ENCODE results near the gene CCZ1.
"Not testable (repeated sequence)": the region's sequence is repeated elsewhere in the genome, so short reads cannot be mapped to it uniquely, and the experiment has no call there.

DNA sequence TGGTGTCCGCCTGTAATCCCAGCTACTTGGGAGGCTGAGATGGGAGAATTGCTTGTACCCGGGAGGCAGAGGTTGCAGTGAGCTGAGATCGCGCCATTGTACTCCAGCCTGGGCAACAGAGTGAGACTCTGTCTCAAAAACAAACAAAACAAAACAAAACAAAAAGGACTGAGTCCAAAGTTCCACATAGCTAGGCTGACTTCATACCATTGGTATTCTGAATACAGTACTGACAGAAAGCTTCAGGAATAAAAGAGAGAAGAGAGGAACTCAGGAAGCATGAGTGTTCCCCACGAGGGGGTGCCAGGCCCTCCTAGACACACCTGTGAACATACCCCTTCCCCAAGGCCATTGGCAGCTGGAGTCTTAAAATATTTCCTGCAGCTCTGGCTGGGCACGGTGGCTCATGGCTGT, 29.6 kb upstream of the CCZ1 start:
- TF ChIP-seq, protein P1, sequence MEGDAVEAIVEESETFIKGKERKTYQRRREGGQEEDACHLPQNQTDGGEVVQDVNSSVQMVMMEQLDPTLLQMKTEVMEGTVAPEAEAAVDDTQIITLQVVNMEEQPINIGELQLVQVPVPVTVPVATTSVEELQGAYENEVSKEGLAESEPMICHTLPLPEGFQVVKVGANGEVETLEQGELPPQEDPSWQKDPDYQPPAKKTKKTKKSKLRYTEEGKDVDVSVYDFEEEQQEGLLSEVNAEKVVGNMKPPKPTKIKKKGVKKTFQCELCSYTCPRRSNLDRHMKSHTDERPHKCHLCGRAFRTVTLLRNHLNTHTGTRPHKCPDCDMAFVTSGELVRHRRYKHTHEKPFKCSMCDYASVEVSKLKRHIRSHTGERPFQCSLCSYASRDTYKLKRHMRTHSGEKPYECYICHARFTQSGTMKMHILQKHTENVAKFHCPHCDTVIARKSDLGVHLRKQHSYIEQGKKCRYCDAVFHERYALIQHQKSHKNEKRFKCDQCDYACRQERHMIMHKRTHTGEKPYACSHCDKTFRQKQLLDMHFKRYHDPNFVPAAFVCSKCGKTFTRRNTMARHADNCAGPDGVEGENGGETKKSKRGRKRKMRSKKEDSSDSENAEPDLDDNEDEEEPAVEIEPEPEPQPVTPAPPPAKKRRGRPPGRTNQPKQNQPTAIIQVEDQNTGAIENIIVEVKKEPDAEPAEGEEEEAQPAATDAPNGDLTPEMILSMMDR (IDR thresholded peaks at IDR 0.05): not testable (repeated sequence)
- not testable (repeated sequence) for TF ChIP-seq POLR2A (IDR thresholded peaks at IDR 0.05)

Measured in heart left ventricle (tissue), 13 donors.